GM13976 (cell line): ENCODE results near the gene DIP2B.

Experiments used
- DNase-seq: peaks from one replicate; pipeline ENCODE4 v3.0.0; 2012; ENCODE audit warnings: low spot score
- CTCF ChIP-seq: IDR thresholded peaks from 2 replicates; pipeline ENCODE4 v1.5.1; 2012; ENCODE audit warnings: borderline replicate concordance, mild to moderate bottlenecking; ENCODE audit not compliant: insufficient read depth; ENCODE audit errors: extremely low read depth, missing control alignments, control extremely low read depth
- in situ Hi-C: fragments of 300-500 bp; cut with MboI; formaldehyde crosslinking; loops from one replicate; pipeline ENCODE4 v1.12.0; 2022; ENCODE audit warnings: low sequenced_read_pairs, mixed read lengths, inconsistent platforms; ENCODE audit not compliant: unreplicated experiment

The DIP2B gene

GRCh38 chr12:50747817-50748216 lies 243.0 kb downstream of the DIP2B start:
- DNase-seq, result no peak
- TF ChIP-seq CTCF, result no peak
- in situ Hi-C loops, result no loop called here

GRCh38 chr12:50749459-50749882 lies 244.7 kb downstream of the DIP2B start:
- TF ChIP-seq CTCF, result no peak
- in situ Hi-C loops, result no loop called here
- DNase-seq, result no peak

GRCh38 chr12:50750366-50750765 lies 245.6 kb downstream of the DIP2B start:
- no peak for DNase-seq
- in situ Hi-C loops, result no loop called here
- TF ChIP-seq CTCF, result no peak

- in situ Hi-C loops, result no loop called here
- TF ChIP-seq CTCF, result no peak
- DNase-seq, result peak; percentile 72
Observed at GRCh38 chr12:50751948-50752721, 247.3 kb downstream of the DIP2B start.

GRCh38 chr12:50753232-50753769 lies 248.5 kb downstream of the DIP2B start:
- in situ Hi-C loops, result no loop called here
- DNase-seq, result no peak
- TF ChIP-seq CTCF, result no peak

GRCh38 chr12:50763639-50764285 lies 259.0 kb downstream of the DIP2B start, which contains the start of gene ATF1:
ATF1 (plus strand) TSS chr12:50764101; CDS start chr12:50780146, 16,045 bp downstream.
- in situ Hi-C loops, result no loop called here
- peak; percentile 94 for DNase-seq

More at GRCh38 chr12:50763639-50764285, 259.0 kb downstream of the DIP2B start, which contains the start of gene ATF1:
- no peak for TF ChIP-seq CTCF
